Measurements from ENCODE around the gene ZFYVE16. TPM values are rescaled to one million over a fixed set of nuclear protein-coding genes. Genes with fewer than 3 reads are reported as not detected.

The ZFYVE16 gene
- total and polyA plus RNA-seq, 10 of the 15 experiments (the other 5 are each of a cell fraction or from before 2014, with no cell fraction given) = 2.9 to 11.2 (median 7.8) TPM

DNA sequence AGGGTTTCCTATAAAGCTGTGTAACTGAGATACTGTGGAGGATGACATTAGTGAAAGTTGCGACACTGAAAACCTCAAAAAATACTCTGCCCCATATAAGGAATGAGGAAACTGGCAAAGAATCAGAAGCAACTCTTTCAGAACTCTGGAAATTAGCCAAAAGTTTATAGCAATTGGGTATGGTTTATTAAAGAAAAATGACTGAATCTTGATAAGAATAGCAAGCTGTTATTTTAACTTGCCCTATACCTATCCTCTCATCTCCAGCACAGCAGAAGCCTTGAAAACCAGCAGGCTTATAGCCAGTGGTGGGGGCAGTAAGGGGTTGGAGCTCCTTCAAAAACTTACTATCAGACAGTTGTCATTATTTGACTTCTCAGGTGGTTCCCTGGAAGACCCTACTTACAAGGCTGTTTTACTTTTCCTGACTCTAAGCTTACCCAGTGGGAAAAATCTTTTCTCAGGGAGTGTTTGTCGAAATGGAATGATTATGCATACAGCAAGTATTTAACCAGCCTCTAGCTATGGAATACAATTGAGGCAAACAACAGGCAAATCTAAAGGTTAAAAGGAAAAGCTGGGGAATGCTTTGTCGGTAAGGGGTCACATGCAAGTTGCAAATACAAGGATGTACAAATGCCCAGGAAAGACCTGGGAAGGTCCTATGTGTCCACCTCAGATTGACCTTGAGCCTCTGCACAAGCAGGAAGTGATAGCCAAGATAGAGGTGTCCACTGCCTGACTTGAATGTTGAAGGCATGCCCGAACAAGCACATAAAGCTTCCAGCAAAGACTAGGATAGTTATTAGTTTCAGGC is 59.0 kb downstream of the ZFYVE16 start:
- intact Hi-C loops (cut with micrococcal nuclease; ENCODE audit: unreplicated experiment) (no loop called here), in situ Hi-C loops (cut with MboI) (no loop called here)
- Histone ChIP-seq H3K79me2 (ENCODE audit: control insufficient read depth, insufficient read depth, low read length) (no peaks in the 10 kb centered on the region), H3K9me3 (replicated peaks; ENCODE audit: control insufficient read depth, insufficient read depth, low read length) (peaks cover 4% of the 10 kb centered on the region), H4K20me1 (ENCODE audit: control insufficient read depth, insufficient read depth) (no peaks in the 10 kb centered on the region), H2AFZ (ENCODE audit: control insufficient read depth, low read depth, low read length) (no peak overlapping the region), H3K9ac (ENCODE audit: control insufficient read depth, insufficient read depth, low read length) (no peak overlapping the region), H3K27ac (ENCODE audit: control insufficient read depth, insufficient read depth) (no peak overlapping the region), H3K4me3 (no peak overlapping the region), H3K27me3 (replicated peaks in 1 of 2; ENCODE audit: control insufficient read depth in 2 of 2, insufficient read depth in 2 of 2, low read length in 1 of 2) (no peaks in the 10 kb centered on the region), H3K4me2 (ENCODE audit: control insufficient read depth, insufficient read depth) (no peak overlapping the region), H3K36me3 (ENCODE audit: control insufficient read depth in 2 of 2, insufficient read depth in 2 of 2, low read length in 1 of 2) (no peaks in the 10 kb centered on the region; a peak in 1 of 4 replicates), H3K4me1 (ENCODE audit: control insufficient read depth, insufficient read depth, low read length) (no peaks in the 10 kb centered on the region)
- ChIA-PET SMC1A (ENCODE audit: uncharacterized antibody, unreplicated experiment) (interaction anchor here (0.9 to 1.6 kb wide), 3 partner anchors 14 to 273 kb away, joined by 3 to 7 read pairs (median 3); no protein-coding TSS in a partner anchor), CTCF (interaction anchor here (1.3 kb wide), 1 partner anchor 14 kb away, joined by 4 read pairs; no protein-coding TSS in a partner anchor), POLR2A (no interaction called here), RAD21 (ENCODE audit: unreplicated experiment) (no interaction called here)
- no peak for ATAC-seq
- no peak for DNase-seq (ENCODE audit: low read depth, low spot score)
- WGBS (ENCODE audit: insufficient coverage, insufficient replicate concordance, low lambda C conversion rate, missing lambda C conversion rate) = 61% methylated on average over 4 of the region's 4 CpGs
- TF ChIP-seq, protein P1, sequence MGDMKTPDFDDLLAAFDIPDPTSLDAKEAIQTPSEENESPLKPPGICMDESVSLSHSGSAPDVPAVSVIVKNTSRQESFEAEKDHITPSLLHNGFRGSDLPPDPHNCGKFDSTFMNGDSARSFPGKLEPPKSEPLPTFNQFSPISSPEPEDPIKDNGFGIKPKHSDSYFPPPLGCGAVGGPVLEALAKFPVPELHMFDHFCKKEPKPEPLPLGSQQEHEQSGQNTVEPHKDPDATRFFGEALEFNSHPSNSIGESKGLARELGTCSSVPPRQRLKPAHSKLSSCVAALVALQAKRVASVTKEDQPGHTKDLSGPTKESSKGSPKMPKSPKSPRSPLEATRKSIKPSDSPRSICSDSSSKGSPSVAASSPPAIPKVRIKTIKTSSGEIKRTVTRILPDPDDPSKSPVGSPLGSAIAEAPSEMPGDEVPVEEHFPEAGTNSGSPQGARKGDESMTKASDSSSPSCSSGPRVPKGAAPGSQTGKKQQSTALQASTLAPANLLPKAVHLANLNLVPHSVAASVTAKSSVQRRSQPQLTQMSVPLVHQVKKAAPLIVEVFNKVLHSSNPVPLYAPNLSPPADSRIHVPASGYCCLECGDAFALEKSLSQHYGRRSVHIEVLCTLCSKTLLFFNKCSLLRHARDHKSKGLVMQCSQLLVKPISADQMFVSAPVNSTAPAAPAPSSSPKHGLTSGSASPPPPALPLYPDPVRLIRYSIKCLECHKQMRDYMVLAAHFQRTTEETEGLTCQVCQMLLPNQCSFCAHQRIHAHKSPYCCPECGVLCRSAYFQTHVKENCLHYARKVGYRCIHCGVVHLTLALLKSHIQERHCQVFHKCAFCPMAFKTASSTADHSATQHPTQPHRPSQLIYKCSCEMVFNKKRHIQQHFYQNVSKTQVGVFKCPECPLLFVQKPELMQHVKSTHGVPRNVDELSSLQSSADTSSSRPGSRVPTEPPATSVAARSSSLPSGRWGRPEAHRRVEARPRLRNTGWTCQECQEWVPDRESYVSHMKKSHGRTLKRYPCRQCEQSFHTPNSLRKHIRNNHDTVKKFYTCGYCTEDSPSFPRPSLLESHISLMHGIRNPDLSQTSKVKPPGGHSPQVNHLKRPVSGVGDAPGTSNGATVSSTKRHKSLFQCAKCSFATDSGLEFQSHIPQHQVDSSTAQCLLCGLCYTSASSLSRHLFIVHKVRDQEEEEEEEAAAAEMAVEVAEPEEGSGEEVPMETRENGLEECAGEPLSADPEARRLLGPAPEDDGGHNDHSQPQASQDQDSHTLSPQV (IDR thresholded peaks at IDR 0.05) = no peak
- TF ChIP-seq CREM (IDR thresholded peaks at IDR 0.05; ENCODE audit: low read depth) = no peak
- TF ChIP-seq MEF2A (IDR thresholded peaks at IDR 0.05; ENCODE audit: insufficient read depth, low read depth, low read length) = no peak
- no peak for TF ChIP-seq CHD1 (IDR thresholded peaks at IDR 0.05; ENCODE audit: low read depth, low read length)
- TF ChIP-seq ATF7 (IDR thresholded peaks at IDR 0.05; ENCODE audit: low read depth) = no peak
- no peak for TF ChIP-seq GABPA (IDR thresholded peaks at IDR 0.05; ENCODE audit: low read depth)
- no peak for TF ChIP-seq NFYB (IDR thresholded peaks at IDR 0.05; ENCODE audit: insufficient read depth, low read depth, low read length)
- no peak for TF ChIP-seq JUNB (IDR thresholded peaks at IDR 0.05)
- no peak for TF ChIP-seq NFYA (IDR thresholded peaks at IDR 0.05; ENCODE audit: borderline replicate concordance, low read depth, low read length)
- no peak for TF ChIP-seq BRCA1 (IDR thresholded peaks at IDR 0.05; ENCODE audit: low read depth, low read length)
- no peak for TF ChIP-seq FOXM1 (IDR thresholded peaks at IDR 0.05; ENCODE audit: low read depth, low read length)
- FAIRE-seq = no peak
- BruUV-seq (replicated peaks) = no TSS peak
